H9 (cell line): ENCODE results near the gene NF1. TPM values are rescaled to one million over a fixed set of nuclear protein-coding genes. Genes with fewer than 3 reads are reported as not detected.

ENCODE experiments used
- DNase-seq: peaks from one replicate; pipeline ENCODE4 v3.0.0-alpha.2; 2017
- H2AFZ ChIP-seq: one replicate; pipeline ENCODE4 v1.6.1; 2013; ENCODE audit warnings: mild to moderate bottlenecking, low read length, control low read depth, moderate library complexity
- H2AK5ac ChIP-seq: 2 replicates; pipeline ENCODE4 v1.6.1; 2013; ENCODE audit warnings: low read length, control low read depth, mixed read lengths; ENCODE audit not compliant: insufficient read length
- H2BK120ac ChIP-seq: one replicate; pipeline ENCODE4 v1.6.1; 2013; ENCODE audit warnings: low read depth, mild to moderate bottlenecking, low read length, control low read depth, inconsistent platforms; ENCODE audit not compliant: poor library complexity, severe bottlenecking
- H2BK12ac ChIP-seq: 2 replicates; pipeline ENCODE4 v1.6.1; 2013; ENCODE audit warnings: low read length, control low read depth, mixed read lengths, low read depth; ENCODE audit not compliant: insufficient read length
- H2BK15ac ChIP-seq: 2 replicates; pipeline ENCODE4 v1.6.1; 2013; ENCODE audit warnings: low read depth, low read length, control low read depth
- H2BK20ac ChIP-seq: one replicate; pipeline ENCODE4 v1.6.1; 2013; ENCODE audit warnings: low read depth, mild to moderate bottlenecking, low read length, control low read depth, inconsistent platforms; ENCODE audit not compliant: poor library complexity, severe bottlenecking
- H2BK5ac ChIP-seq: 2 replicates; pipeline ENCODE4 v1.6.1; 2013; ENCODE audit warnings: low read length, control low read depth, mixed read lengths; ENCODE audit not compliant: insufficient read length
- H3K14ac ChIP-seq: 2 replicates; pipeline ENCODE4 v1.6.1; 2013; ENCODE audit warnings: low read length, control low read depth; ENCODE audit not compliant: insufficient read depth
- H3K18ac ChIP-seq: 2 replicates; pipeline ENCODE4 v1.6.1; 2013; ENCODE audit warnings: low read depth, mild to moderate bottlenecking, mixed read lengths, low read length, control low read depth; ENCODE audit not compliant: insufficient read length
- H3K23ac ChIP-seq: 2 replicates; pipeline ENCODE4 v1.6.1; 2013; ENCODE audit warnings: low read length, control low read depth, mixed read lengths, low read depth; ENCODE audit not compliant: insufficient read length
- H3K23me2 ChIP-seq: 2 replicates; pipeline ENCODE4 v1.6.1; 2013; ENCODE audit warnings: low read depth, mild to moderate bottlenecking, mixed read lengths, low read length, control low read depth; ENCODE audit not compliant: insufficient read length, poor library complexity, severe bottlenecking
- H3K27ac ChIP-seq: 2 replicates; pipeline ENCODE4 v1.5.1; 2013; ENCODE audit warnings: low read length, control low read depth, mixed read lengths, low read depth; ENCODE audit not compliant: insufficient read length
- H3K27me3 ChIP-seq: 2 replicates; pipeline ENCODE4 v1.6.1; 2013; ENCODE audit warnings: low read length, control low read depth, inconsistent platforms; ENCODE audit not compliant: insufficient read depth
- H3K4ac ChIP-seq: 2 replicates; pipeline ENCODE4 v1.6.1; 2013; ENCODE audit warnings: low read depth, mild to moderate bottlenecking, control low read depth, inconsistent platforms, low read length, moderate library complexity
- H3K4me1 ChIP-seq: 2 replicates; pipeline ENCODE4 v1.6.1; 2013; ENCODE audit warnings: low read length, control low read depth, inconsistent platforms; ENCODE audit not compliant: insufficient read depth
- H3K4me2 ChIP-seq: 2 replicates; pipeline ENCODE4 v1.6.1; 2013; ENCODE audit warnings: low read length, control low read depth, mixed read lengths; ENCODE audit not compliant: insufficient read length, insufficient read depth
- H3K56ac ChIP-seq: 2 replicates; pipeline ENCODE4 v1.6.1; 2013; ENCODE audit warnings: low read depth, mild to moderate bottlenecking, mixed read lengths, low read length, control low read depth; ENCODE audit not compliant: insufficient read length
- H3K79me1 ChIP-seq: 2 replicates; pipeline ENCODE4 v1.6.1; 2013; ENCODE audit warnings: low read depth, mild to moderate bottlenecking, moderate library complexity, low read length, control low read depth, inconsistent platforms; ENCODE audit not compliant: insufficient read depth, poor library complexity, severe bottlenecking
- H3K79me2 ChIP-seq: 2 replicates; pipeline ENCODE4 v1.6.1; 2013; ENCODE audit warnings: low read length, control low read depth, inconsistent platforms; ENCODE audit not compliant: insufficient read depth
- H3K9ac ChIP-seq: 2 replicates; pipeline ENCODE4 v1.6.1; 2013; ENCODE audit warnings: low read length, control low read depth, mixed read lengths; ENCODE audit not compliant: insufficient read length; ENCODE audit errors: extremely low read depth
- H3K9me3 ChIP-seq: one replicate; pipeline ENCODE4 v1.6.1; 2013; ENCODE audit warnings: low read depth, low read length, inconsistent platforms; ENCODE audit not compliant: control insufficient read depth
- H3T11ph ChIP-seq: one replicate; pipeline ENCODE4 v1.6.1; 2013; ENCODE audit warnings: mild to moderate bottlenecking, low read length, control low read depth, inconsistent platforms
- H4K20me1 ChIP-seq: one replicate; pipeline ENCODE4 v1.6.1; 2013; ENCODE audit not compliant: control insufficient read depth, insufficient read length, insufficient read depth
- H4K5ac ChIP-seq: 2 replicates; pipeline ENCODE4 v1.6.1; 2013; ENCODE audit warnings: low read depth, mild to moderate bottlenecking, mixed read lengths, low read length, control low read depth; ENCODE audit not compliant: insufficient read length
- H4K8ac ChIP-seq: replicated peaks from 2 replicates; pipeline ENCODE4 v1.6.1; 2013; ENCODE audit warnings: low read length, control low read depth, mixed read lengths, low read depth; ENCODE audit not compliant: insufficient read length
- H4K91ac ChIP-seq: 2 replicates; pipeline ENCODE4 v1.6.1; 2013; ENCODE audit warnings: low read depth, mild to moderate bottlenecking, moderate library complexity, mixed read lengths, low read length, control low read depth; ENCODE audit not compliant: insufficient read length
- H3K27ac Mint-ChIP-seq, 3 experiments: 2 replicates in 2 of 3; 3 replicates in 1 of 3; pipeline ENCODE4 v1.8.0; 2020 to 2021; ENCODE audit warnings: mixed read lengths in 3 of 3, mild to moderate bottlenecking in 1 of 3, moderate library complexity in 1 of 3
- H3K27me3 Mint-ChIP-seq: 2 replicates; pipeline ENCODE4 v1.8.0; 2021; ENCODE audit warnings: low read depth, mild to moderate bottlenecking, moderate library complexity, mixed read lengths
- H3K36me3 Mint-ChIP-seq, 3 experiments: 2 replicates in 2 of 3; 3 replicates in 1 of 3; pipeline ENCODE4 v1.8.0; 2020 to 2021; ENCODE audit warnings: low read depth in 3 of 3, mixed read lengths in 3 of 3; ENCODE audit not compliant: insufficient read depth in 1 of 3
- H3K4me1 Mint-ChIP-seq, 2 experiments: 2 replicates each; pipeline ENCODE4 v1.8.0; 2020; ENCODE audit warnings: mixed read lengths in 2 of 2
- H3K4me3 Mint-ChIP-seq, 2 experiments: 2 replicates in 1 of 2; 3 replicates in 1 of 2; pipeline ENCODE4 v1.8.0; 2020 to 2021; ENCODE audit warnings: mild to moderate bottlenecking in 2 of 2, mixed read lengths in 2 of 2, moderate library complexity in 1 of 2
- H3K9me3 Mint-ChIP-seq, 2 experiments: 2 replicates in 1 of 2; 3 replicates in 1 of 2; pipeline ENCODE4 v1.8.0; 2020; ENCODE audit warnings: mild to moderate bottlenecking in 2 of 2, mixed read lengths in 2 of 2, moderate library complexity in 1 of 2
- CTCF ChIP-seq: fragments of 200-600 bp; sonication (generic); conservative IDR thresholded peaks from 3 replicates; pipeline ENCODE4 v1.8.0; 2021; ENCODE audit warnings: antibody characterized with exemption, mild to moderate bottlenecking
- WGBS: extraction: QIAGEN DNeasy Blood & Tissue Kit; methylation state at CpG from one replicate; pipeline ENCODE4 v1.1.7; 2013; ENCODE audit warnings: missing lambda C conversion rate, low lambda C conversion rate, mixed read lengths; ENCODE audit not compliant: insufficient read length; ENCODE audit errors: extremely low coverage; 5-methylcytosine and 5-hydroxymethylcytosine counted together
- total RNA-seq: library from RNA; stranded (reverse); gene quantifications from 2 replicates; pipeline ENCODE4 v1.2.1, GENCODE V29; 2021

The NF1 gene
- total RNA-seq, 1 experiment from 2014 or later, result 38.1 TPM

- DNase-seq, result no peak
- Histone ChIP-seq H4K5ac (no peak overlapping the region), H2BK20ac (no peak overlapping the region), H4K8ac (no peak overlapping the region), H2BK12ac (no peak overlapping the region), H3K27ac (no peak overlapping the region), H3K27me3 (no peaks in the 10 kb centered on the region), H3K9ac (no peak overlapping the region), H3T11ph (no peak overlapping the region), H3K4me2 (no peak overlapping the region), H3K79me2 (peaks cover 2% of the 10 kb centered on the region; the same call in 1 of the 2 replicates), H3K4me1 (no peaks in the 10 kb centered on the region), H3K18ac (no peak overlapping the region), H4K20me1 (no peaks in the 10 kb centered on the region), H2BK120ac (no peak overlapping the region), H3K14ac (no peak overlapping the region), H3K23me2 (no peaks in the 10 kb centered on the region), H3K4ac (no peak overlapping the region), H3K9me3 (no peaks in the 10 kb centered on the region), H2AFZ (no peak overlapping the region), H2BK5ac (no peak overlapping the region), H3K23ac (no peak overlapping the region), H2BK15ac (no peak overlapping the region), H4K91ac (no peak overlapping the region), H3K79me1 (no peaks in the 10 kb centered on the region), H2AK5ac (no peak overlapping the region), H3K56ac (no peak overlapping the region)
- Mint-ChIP-seq H3K36me3 (peaks cover 0 to 22% (median 7%) of the 10 kb centered on the region in 3 experiments; a peak in 6 of 7 replicates), H3K4me1 (no peaks in the 10 kb centered on the region), H3K9me3 (peaks cover 0 to 3% of the 10 kb centered on the region in 2 experiments; a peak in 1 of 5 replicates), H3K27ac (peak overlapping the region in 1 of 3 experiments; percentile 69; a peak in 1 of 7 replicates), H3K4me3 (no peak overlapping the region), H3K27me3 (no peaks in the 10 kb centered on the region)
- TF ChIP-seq CTCF, result no peak
- no CpG with 5 or more reads among the region's 1 CpG for WGBS
These were observed 60.5 kb downstream of the NF1 start for GRCh38 chr17:31155208-31155810.
